ENCODE results near the gene CRYGS. TPM values are rescaled to one million over a fixed set of nuclear protein-coding genes. Genes with fewer than 3 reads are reported as not detected.
"Not testable (repeated sequence)": the region's sequence is repeated elsewhere in the genome, so short reads cannot be mapped to it uniquely, and the experiment has no call there.

Gene CRYGS
- total RNA-seq: 5.0 and 5.4 TPM in 2 replicates

- intact Hi-C loops (cut with micrococcal nuclease): no loop called here
Observed at GRCh38 chr3:186544281-186544680, at the start of gene CRYGS. Gene CRYGS (minus strand): TSS chr3:186544380. CDS start chr3:186544326, 54 bp downstream.

GRCh38 chr3:186593862-186594261 lies 49.7 kb upstream of the CRYGS start:
- intact Hi-C loops (cut with micrococcal nuclease): no loop called here

GRCh38 chr3:186592682-186593081 lies 48.5 kb upstream of the CRYGS start:
- intact Hi-C loops (cut with micrococcal nuclease): no loop called here

- intact Hi-C loops (cut with micrococcal nuclease): no loop called here
Observed at GRCh38 chr3:186590580-186591295, 46.6 kb upstream of the CRYGS start.

GRCh38 chr3:186589856-186590579 lies 45.8 kb upstream of the CRYGS start:
- intact Hi-C loops (cut with micrococcal nuclease): no loop called here

- intact Hi-C loops (cut with micrococcal nuclease): no loop called here
Observed at GRCh38 chr3:186589121-186589520, 44.9 kb upstream of the CRYGS start.

GRCh38 chr3:186588632-186589031 lies 44.5 kb upstream of the CRYGS start:
- intact Hi-C loops (cut with micrococcal nuclease): no loop called here

- intact Hi-C loops (cut with micrococcal nuclease): no loop called here
Observed at GRCh38 chr3:186587183-186587582, 43.0 kb upstream of the CRYGS start.

- intact Hi-C loops (cut with micrococcal nuclease): not testable (repeated sequence)
Observed at GRCh38 chr3:186586245-186586644, 42.1 kb upstream of the CRYGS start.

- intact Hi-C loops (cut with micrococcal nuclease): no loop called here
Observed at GRCh38 chr3:186583831-186584230, 39.7 kb upstream of the CRYGS start.

- intact Hi-C loops (cut with micrococcal nuclease): no loop called here
Observed at GRCh38 chr3:186582541-186582940, 38.4 kb upstream of the CRYGS start.

- intact Hi-C loops (cut with micrococcal nuclease): no loop called here
Observed at GRCh38 chr3:186580785-186581184, 36.6 kb upstream of the CRYGS start.

GRCh38 chr3:186577521-186577920 lies 33.3 kb upstream of the CRYGS start:
- intact Hi-C loops (cut with micrococcal nuclease): no loop called here

GRCh38 chr3:186571644-186572013 lies 27.4 kb upstream of the CRYGS start:
- intact Hi-C loops (cut with micrococcal nuclease): loop anchor here (2.0 kb wide), 2 partner anchors 255 to 567 kb away; partner anchors contain the start of gene RPL39L

GRCh38 chr3:186570941-186571643 lies 26.9 kb upstream of the CRYGS start:
- intact Hi-C loops (cut with micrococcal nuclease): loop anchor here (1.0 to 2.0 kb wide), 6 partner anchors 212 to 985 kb away; partner anchors contain the start of genes EIF4A2, RFC4, RPL39L and SENP2

GRCh38 chr3:186570096-186570940 lies 26.1 kb upstream of the CRYGS start, which contains the start of gene DNAJB11:
Gene DNAJB11 (plus strand): TSS chr3:186570720. CDS start chr3:186570898, 178 bp downstream.
- intact Hi-C loops (cut with micrococcal nuclease): loop anchor here (1.0 to 2.0 kb wide), 6 partner anchors 213 to 984 kb away; partner anchors contain the start of genes EIF4A2, RFC4, RPL39L and SENP2

- intact Hi-C loops (cut with micrococcal nuclease): loop anchor here (1.0 to 10.0 kb wide), 8 partner anchors 48 to 983 kb away; partner anchors contain the start of genes EIF4A2, RFC4, RPL39L and SENP2
Observed at GRCh38 chr3:186569779-186570095, 25.6 kb upstream of the CRYGS start.

- intact Hi-C loops (cut with micrococcal nuclease): loop anchor here (5.0 to 10.0 kb wide), 2 partner anchors 48 to 455 kb away; no protein-coding TSS in a partner anchor
Observed at GRCh38 chr3:186569361-186569760, 25.2 kb upstream of the CRYGS start.

GRCh38 chr3:186567072-186567921 lies 23.1 kb upstream of the CRYGS start, which contains the start of gene TBCCD1:
Gene TBCCD1 (minus strand): TSS chr3:186567339. CDS start chr3:186564329, 3,010 bp downstream.
- intact Hi-C loops (cut with micrococcal nuclease): loop anchor here (1.0 to 10.0 kb wide), 3 partner anchors 50 to 629 kb away; partner anchors contain the start of gene TRA2B

- intact Hi-C loops (cut with micrococcal nuclease): loop anchor here (1.0 to 10.0 kb wide), 3 partner anchors 51 to 628 kb away; partner anchors contain the start of gene TRA2B
Observed at GRCh38 chr3:186566772-186567071, 22.5 kb upstream of the CRYGS start.
